GM12878 (cell line): ENCODE results near the gene TRIM50. TPM values are rescaled to one million over a fixed set of nuclear protein-coding genes. Genes with fewer than 3 reads are reported as not detected.

Experiments used
- ATAC-seq: fragments of 200-7000 bp; cut with Tn5 transposase; 3 replicates; pipeline ENCODE4 v1.9.1; 2020; ENCODE audit warnings: mild to moderate bottlenecking, moderate library complexity
- BruUV-seq: library from RNA; stranded (reverse); fragments of 400-500 nt; replicated peaks from 2 replicates; lab custom pipeline; 2021; lab: Mats Ljungman, UMichigan
- CTCF ChIA-PET: fragments of 300-600 bp; sonication (Branson Sonifier 250); formaldehyde crosslinking; extraction: SDS; loops from one replicate; lab custom pipeline; 2021; ENCODE audit warnings: inconsistent platforms; lab: Yijun Ruan, JAX
- POLR2A ChIA-PET: fragments of 350-600 bp; formaldehyde crosslinking; extraction: SDS; loops from one replicate; lab custom pipeline; 2021; ENCODE audit warnings: inconsistent platforms; lab: Charles Lee
- RAD21 ChIA-PET: fragments of 300-600 bp; sonication (Branson Sonifier 250); formaldehyde crosslinking; loops from one replicate; lab custom pipeline; 2023; ENCODE audit warnings: antibody characterized with exemption; ENCODE audit not compliant: unreplicated experiment; lab: Charles Lee
- SMC1A ChIA-PET: fragments of 300-600 bp; sonication (Branson Sonifier 250); formaldehyde crosslinking; loops from one replicate; lab custom pipeline; 2023; ENCODE audit not compliant: unreplicated experiment, uncharacterized antibody; lab: Charles Lee
- DNase-seq: peaks from one replicate; pipeline ENCODE4 v3.0.0-alpha.2; 2011; ENCODE audit warnings: low read depth, low spot score
- FAIRE-seq: peaks from 3 replicates; lab custom pipeline; 2011; peaks lifted over from hg19 to GRCh38; lab: Jason Lieb, UNC
- H2AFZ ChIP-seq: 2 replicates; pipeline ENCODE4 v1.6.0; 2011; ENCODE audit warnings: low read depth, low read length, control low read depth; ENCODE audit not compliant: control insufficient read depth
- H3K27ac ChIP-seq: 2 replicates; pipeline ENCODE4 v1.5.1; 2011; ENCODE audit warnings: control low read depth; ENCODE audit not compliant: control insufficient read depth, insufficient read depth
- H3K27me3 ChIP-seq, 2 experiments: replicated peaks in 1 of 2; 2 replicates each; pipeline versions ENCODE4 v1.6.0 to v1.6.1; 2011; ENCODE audit warnings: low read length in 1 of 2; ENCODE audit not compliant: control insufficient read depth in 2 of 2, insufficient read depth in 2 of 2
- H3K36me3 ChIP-seq, 2 experiments: 2 replicates each; pipeline ENCODE4 v1.5.1; 2011; ENCODE audit warnings: low read length in 1 of 2; ENCODE audit not compliant: control insufficient read depth in 2 of 2, insufficient read depth in 2 of 2
- H3K4me1 ChIP-seq: 2 replicates; pipeline ENCODE4 v1.6.1; 2011; ENCODE audit warnings: mild to moderate bottlenecking, low read length, moderate library complexity, mixed read lengths; ENCODE audit not compliant: control insufficient read depth, insufficient read depth
- H3K4me2 ChIP-seq: 2 replicates; pipeline ENCODE4 v1.6.0; 2011; ENCODE audit warnings: control low read depth; ENCODE audit not compliant: control insufficient read depth, insufficient read depth
- H3K4me3 ChIP-seq: fragments of 200-600 bp; sonication (generic); 2 replicates; pipeline ENCODE4 v1.5.1; 2016
- H3K79me2 ChIP-seq: 2 replicates; pipeline ENCODE4 v1.6.0; 2011; ENCODE audit warnings: low read length; ENCODE audit not compliant: control insufficient read depth, insufficient read depth
- H3K9ac ChIP-seq: 2 replicates; pipeline ENCODE4 v1.8.0; 2011; ENCODE audit warnings: low read length, control low read depth, mixed read lengths; ENCODE audit not compliant: control insufficient read depth, insufficient read depth
- H3K9me3 ChIP-seq: replicated peaks from 3 replicates; pipeline ENCODE4 v1.5.1; 2011; ENCODE audit warnings: mild to moderate bottlenecking, low read length; ENCODE audit not compliant: control insufficient read depth, insufficient read depth
- H4K20me1 ChIP-seq: 2 replicates; pipeline ENCODE4 v1.6.0; 2011; ENCODE audit not compliant: control insufficient read depth, insufficient read depth
- BMI1 ChIP-seq: fragments of 450-650 bp; IDR thresholded peaks from 2 replicates; pipeline ENCODE4 v1.6.1; 2016; ENCODE audit warnings: mild to moderate bottlenecking, moderate library complexity, borderline replicate concordance
- FOXM1 ChIP-seq: IDR thresholded peaks from 2 replicates; pipeline ENCODE4 v1.6.1; 2012; ENCODE audit warnings: low read depth, mild to moderate bottlenecking, inconsistent platforms, low read length, moderate library complexity
- HDAC6 ChIP-seq: fragments of 200-600 bp; sonication (generic); IDR thresholded peaks from one replicate; pipeline ENCODE4 v1.8.0; 2017; ENCODE audit warnings: antibody characterized with exemption; ENCODE audit not compliant: unreplicated experiment
- POLR2AphosphoS2 ChIP-seq: IDR thresholded peaks from 2 replicates; pipeline ENCODE4 v1.6.1; 2011; ENCODE audit warnings: low read depth, mild to moderate bottlenecking, low read length, improper control_type of control experiment, moderate library complexity
- RAD51 ChIP-seq: fragments of 450-650 bp; IDR thresholded peaks from 2 replicates; pipeline ENCODE4 v1.6.1; 2016; ENCODE audit warnings: moderate library complexity, mild to moderate bottlenecking, inconsistent platforms
- SREBF1 ChIP-seq: IDR thresholded peaks from 2 replicates; pipeline ENCODE4 v1.6.1; 2012; ENCODE audit warnings: mild to moderate bottlenecking, low read length
- WRNIP1 ChIP-seq: IDR thresholded peaks from 2 replicates; pipeline ENCODE4 v1.6.1; 2011; ENCODE audit warnings: low read depth, low read length, improper control_type of control experiment, borderline replicate concordance
- WGBS: methylation state at CpG from one replicate; pipeline ENCODE4 v1.1.6; 2016; ENCODE audit warnings: low lambda C conversion rate; ENCODE audit not compliant: insufficient replicate concordance, insufficient coverage; ENCODE audit errors: missing lambda C conversion rate; 5-methylcytosine and 5-hydroxymethylcytosine counted together
- in situ Hi-C: fragments of 300-500 bp; cut with MboI; formaldehyde crosslinking; loops from 9 replicates; pipeline ENCODE4 v1.14.3; 2018; ENCODE audit warnings: mixed read lengths
- intact Hi-C: fragments of 100-400 bp; cut with micrococcal nuclease; formaldehyde crosslinking; loops from one replicate; pipeline ENCODE4 v1.14.2; 2022; ENCODE audit not compliant: unreplicated experiment
- polyA plus RNA-seq, 11 experiments: library from polyadenylated mRNA; depleted of rRNA in 4 of 11; unstranded in 6 of 11; stranded (reverse) in 5 of 11; fragments of >200 nt; fragmentation: Nextera tagmentation in 4 of 11; fragmentation: Illumina TruSeq in 1 of 11; extraction: Ambion mirVana in 4 of 11; extraction: Trizol in 1 of 11; gene quantifications; 1 replicate in 1 of 11; 2 replicates in 10 of 11; pipeline versions ENCODE4 v1.2.1 to v1.2.3, GENCODE V29; 2011 to 2016; ENCODE audit warnings: inconsistent platforms in 2 of 11, missing spikeins in 2 of 11, low read depth in 1 of 11
- total RNA-seq, 4 experiments: library from RNA; depleted of rRNA in 3 of 4; stranded (reverse); fragments of >200 nt in 3 of 4; fragmentation: Illumina TruSeq in 1 of 4; extraction: Trizol in 1 of 4; gene quantifications; 2 replicates each; pipeline versions ENCODE4 v1.2.1 to v1.2.3, GENCODE V29; 2013 to 2021
- TF ChIP-seq, protein P1 (sequence below): IDR thresholded peaks from 2 replicates; pipeline ENCODE4 v1.6.1; 2012; ENCODE audit warnings: improper control_type of control experiment, low read depth, low read length; ENCODE audit not compliant: insufficient replicate concordance
- TF ChIP-seq, protein P2 (sequence below): IDR thresholded peaks from 2 replicates; pipeline ENCODE4 v1.6.1; 2011; ENCODE audit warnings: borderline replicate concordance, low read depth, mild to moderate bottlenecking, moderate library complexity, mixed read lengths, low read length; ENCODE audit not compliant: insufficient read depth; ENCODE audit errors: extremely low read length
- TF ChIP-seq, protein P3 (sequence below): fragments of 450-650 bp; formaldehyde crosslinking; IDR thresholded peaks from 2 replicates; pipeline ENCODE4 v1.4.0; 2022; ENCODE audit warnings: mild to moderate bottlenecking, moderate library complexity
- TF ChIP-seq, protein P4 (sequence below): fragments of 450-650 bp; IDR thresholded peaks from 2 replicates; pipeline ENCODE4 v1.6.1; 2017; ENCODE audit warnings: mild to moderate bottlenecking

Gene TRIM50
- total and polyA plus RNA-seq, 10 of the 15 experiments (the other 5 are each of a cell fraction or from before 2014, with no cell fraction given) = not detected

DNA sequence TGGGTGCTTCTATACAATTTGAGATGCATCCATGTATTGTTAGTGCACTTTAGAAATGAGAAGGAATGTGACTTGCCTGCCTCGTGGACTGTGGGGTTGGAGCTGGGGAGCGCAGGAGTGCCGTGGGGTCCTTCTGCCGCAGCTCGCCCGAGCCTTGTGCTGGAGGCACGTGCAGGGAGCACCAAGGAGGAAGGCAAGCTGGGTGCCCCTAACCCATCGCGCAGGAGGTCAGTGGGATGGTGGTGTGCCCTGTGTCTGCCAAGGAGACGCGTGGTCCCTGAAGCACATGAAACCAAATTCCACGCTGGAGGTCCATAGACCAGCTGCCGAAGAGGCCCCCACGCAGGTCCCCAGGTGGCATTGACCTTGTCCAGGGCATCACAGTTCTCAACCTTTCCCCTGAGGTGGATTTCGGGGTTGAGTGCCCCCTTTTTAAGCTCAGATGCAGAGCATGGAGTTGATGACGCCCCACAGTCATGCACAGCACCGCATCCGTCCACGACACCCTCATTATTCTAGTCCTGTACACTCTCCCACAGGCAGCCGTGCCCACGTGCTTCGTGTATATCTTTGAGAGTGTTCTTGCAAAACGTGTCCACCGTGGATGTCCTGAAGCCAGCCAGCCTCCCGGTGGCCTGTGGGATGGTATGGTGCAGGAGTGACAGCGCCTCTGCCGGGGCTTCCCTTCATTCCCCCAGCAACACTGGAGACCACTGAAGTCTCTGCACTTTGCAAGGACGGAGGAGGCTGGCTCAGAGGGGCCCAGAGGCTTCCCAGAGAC is 35.5 kb upstream of the TRIM50 start:
- no peak overlapping the region for H3K27ac ChIP-seq
- ATAC-seq (no peak), FAIRE-seq (no peak), DNase-seq (no peak)
- intact Hi-C loops (no loop called here), in situ Hi-C loops (no loop called here)
- H3K4me1 ChIP-seq = no peaks in the 10 kb centered on the region
- no peak overlapping the region for H3K4me2 ChIP-seq
- ChIA-PET CTCF (no interaction called here), POLR2A (no interaction called here), RAD21 (no interaction called here), SMC1A (no interaction called here)
- no peaks in the 10 kb centered on the region for H3K79me2 ChIP-seq
- H3K36me3 ChIP-seq = no peaks in the 10 kb centered on the region
- H3K27me3 ChIP-seq = peaks cover 0 to 2% of the 10 kb centered on the region in 2 experiments; a peak in 1 of 4 replicates
- H3K4me3 ChIP-seq = no peak overlapping the region
- H3K9ac ChIP-seq = no peak overlapping the region
- H3K9me3 ChIP-seq = no peaks in the 10 kb centered on the region; the same call in 2 of the 3 replicates
- no peak overlapping the region for H2AFZ ChIP-seq
- no TSS peak for BruUV-seq
- WGBS = 56% methylated on average over 28 of the region's 28 CpGs
- H4K20me1 ChIP-seq = no peaks in the 10 kb centered on the region
- TF ChIP-seq, protein P1, sequence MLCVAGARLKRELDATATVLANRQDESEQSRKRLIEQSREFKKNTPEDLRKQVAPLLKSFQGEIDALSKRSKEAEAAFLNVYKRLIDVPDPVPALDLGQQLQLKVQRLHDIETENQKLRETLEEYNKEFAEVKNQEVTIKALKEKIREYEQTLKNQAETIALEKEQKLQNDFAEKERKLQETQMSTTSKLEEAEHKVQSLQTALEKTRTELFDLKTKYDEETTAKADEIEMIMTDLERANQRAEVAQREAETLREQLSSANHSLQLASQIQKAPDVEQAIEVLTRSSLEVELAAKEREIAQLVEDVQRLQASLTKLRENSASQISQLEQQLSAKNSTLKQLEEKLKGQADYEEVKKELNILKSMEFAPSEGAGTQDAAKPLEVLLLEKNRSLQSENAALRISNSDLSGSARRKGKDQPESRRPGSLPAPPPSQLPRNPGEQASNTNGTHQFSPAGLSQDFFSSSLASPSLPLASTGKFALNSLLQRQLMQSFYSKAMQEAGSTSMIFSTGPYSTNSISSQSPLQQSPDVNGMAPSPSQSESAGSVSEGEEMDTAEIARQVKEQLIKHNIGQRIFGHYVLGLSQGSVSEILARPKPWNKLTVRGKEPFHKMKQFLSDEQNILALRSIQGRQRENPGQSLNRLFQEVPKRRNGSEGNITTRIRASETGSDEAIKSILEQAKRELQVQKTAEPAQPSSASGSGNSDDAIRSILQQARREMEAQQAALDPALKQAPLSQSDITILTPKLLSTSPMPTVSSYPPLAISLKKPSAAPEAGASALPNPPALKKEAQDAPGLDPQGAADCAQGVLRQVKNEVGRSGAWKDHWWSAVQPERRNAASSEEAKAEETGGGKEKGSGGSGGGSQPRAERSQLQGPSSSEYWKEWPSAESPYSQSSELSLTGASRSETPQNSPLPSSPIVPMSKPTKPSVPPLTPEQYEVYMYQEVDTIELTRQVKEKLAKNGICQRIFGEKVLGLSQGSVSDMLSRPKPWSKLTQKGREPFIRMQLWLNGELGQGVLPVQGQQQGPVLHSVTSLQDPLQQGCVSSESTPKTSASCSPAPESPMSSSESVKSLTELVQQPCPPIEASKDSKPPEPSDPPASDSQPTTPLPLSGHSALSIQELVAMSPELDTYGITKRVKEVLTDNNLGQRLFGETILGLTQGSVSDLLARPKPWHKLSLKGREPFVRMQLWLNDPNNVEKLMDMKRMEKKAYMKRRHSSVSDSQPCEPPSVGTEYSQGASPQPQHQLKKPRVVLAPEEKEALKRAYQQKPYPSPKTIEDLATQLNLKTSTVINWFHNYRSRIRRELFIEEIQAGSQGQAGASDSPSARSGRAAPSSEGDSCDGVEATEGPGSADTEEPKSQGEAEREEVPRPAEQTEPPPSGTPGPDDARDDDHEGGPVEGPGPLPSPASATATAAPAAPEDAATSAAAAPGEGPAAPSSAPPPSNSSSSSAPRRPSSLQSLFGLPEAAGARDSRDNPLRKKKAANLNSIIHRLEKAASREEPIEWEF = no peak
- TF ChIP-seq, protein P2, sequence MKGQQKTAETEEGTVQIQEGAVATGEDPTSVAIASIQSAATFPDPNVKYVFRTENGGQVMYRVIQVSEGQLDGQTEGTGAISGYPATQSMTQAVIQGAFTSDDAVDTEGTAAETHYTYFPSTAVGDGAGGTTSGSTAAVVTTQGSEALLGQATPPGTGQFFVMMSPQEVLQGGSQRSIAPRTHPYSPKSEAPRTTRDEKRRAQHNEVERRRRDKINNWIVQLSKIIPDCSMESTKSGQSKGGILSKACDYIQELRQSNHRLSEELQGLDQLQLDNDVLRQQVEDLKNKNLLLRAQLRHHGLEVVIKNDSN = no peak
- TF ChIP-seq, protein P3, sequence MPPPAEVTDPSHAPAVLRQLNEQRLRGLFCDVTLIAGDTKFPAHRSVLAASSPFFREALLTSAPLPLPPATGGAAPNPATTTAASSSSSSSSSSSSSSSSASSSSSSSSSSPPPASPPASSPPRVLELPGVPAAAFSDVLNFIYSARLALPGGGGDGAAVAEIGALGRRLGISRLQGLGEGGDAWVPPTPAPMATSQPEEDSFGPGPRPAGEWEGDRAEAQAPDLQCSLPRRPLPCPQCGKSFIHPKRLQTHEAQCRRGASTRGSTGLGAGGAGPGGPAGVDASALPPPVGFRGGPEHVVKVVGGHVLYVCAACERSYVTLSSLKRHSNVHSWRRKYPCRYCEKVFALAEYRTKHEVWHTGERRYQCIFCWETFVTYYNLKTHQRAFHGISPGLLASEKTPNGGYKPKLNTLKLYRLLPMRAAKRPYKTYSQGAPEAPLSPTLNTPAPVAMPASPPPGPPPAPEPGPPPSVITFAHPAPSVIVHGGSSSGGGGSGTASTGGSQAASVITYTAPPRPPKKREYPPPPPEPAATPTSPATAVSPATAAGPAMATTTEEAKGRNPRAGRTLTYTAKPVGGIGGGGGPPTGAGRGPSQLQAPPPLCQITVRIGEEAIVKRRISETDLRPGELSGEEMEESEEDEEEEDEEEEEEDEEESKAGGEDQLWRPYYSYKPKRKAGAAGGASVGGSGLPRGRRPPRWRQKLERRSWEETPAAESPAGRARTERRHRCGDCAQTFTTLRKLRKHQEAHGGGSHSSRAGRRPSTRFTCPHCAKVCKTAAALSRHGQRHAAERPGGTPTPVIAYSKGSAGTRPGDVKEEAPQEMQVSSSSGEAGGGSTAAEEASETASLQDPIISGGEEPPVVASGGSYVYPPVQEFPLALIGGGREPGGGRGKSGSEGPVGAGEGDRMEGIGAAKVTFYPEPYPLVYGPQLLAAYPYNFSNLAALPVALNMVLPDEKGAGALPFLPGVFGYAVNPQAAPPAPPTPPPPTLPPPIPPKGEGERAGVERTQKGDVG (CRISPR knock-in tag) = no peak
- TF ChIP-seq POLR2AphosphoS2 (no peak), SREBF1 (no peak), FOXM1 (no peak), HDAC6 (no peak), BMI1 (no peak), RAD51 (no peak), WRNIP1 (no peak)
- TF ChIP-seq, protein P4, sequence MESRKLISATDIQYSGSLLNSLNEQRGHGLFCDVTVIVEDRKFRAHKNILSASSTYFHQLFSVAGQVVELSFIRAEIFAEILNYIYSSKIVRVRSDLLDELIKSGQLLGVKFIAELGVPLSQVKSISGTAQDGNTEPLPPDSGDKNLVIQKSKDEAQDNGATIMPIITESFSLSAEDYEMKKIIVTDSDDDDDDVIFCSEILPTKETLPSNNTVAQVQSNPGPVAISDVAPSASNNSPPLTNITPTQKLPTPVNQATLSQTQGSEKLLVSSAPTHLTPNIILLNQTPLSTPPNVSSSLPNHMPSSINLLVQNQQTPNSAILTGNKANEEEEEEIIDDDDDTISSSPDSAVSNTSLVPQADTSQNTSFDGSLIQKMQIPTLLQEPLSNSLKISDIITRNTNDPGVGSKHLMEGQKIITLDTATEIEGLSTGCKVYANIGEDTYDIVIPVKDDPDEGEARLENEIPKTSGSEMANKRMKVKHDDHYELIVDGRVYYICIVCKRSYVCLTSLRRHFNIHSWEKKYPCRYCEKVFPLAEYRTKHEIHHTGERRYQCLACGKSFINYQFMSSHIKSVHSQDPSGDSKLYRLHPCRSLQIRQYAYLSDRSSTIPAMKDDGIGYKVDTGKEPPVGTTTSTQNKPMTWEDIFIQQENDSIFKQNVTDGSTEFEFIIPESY = no peak
